Nephron (organoid): ENCODE measurements around the gene AQR.
"Not testable (repeated sequence)": the region's sequence is repeated elsewhere in the genome, so short reads cannot be mapped to it uniquely, and the experiment has no call there.

Source experiments
- H3K27ac Mint-ChIP-seq, 3 experiments: 2 replicates each; pipeline ENCODE4 v1.8.0; 2020; ENCODE audit warnings: mixed read lengths in 3 of 3, mild to moderate bottlenecking in 2 of 3, moderate library complexity in 1 of 3
- H3K27me3 Mint-ChIP-seq: 2 replicates; pipeline ENCODE4 v1.8.0; 2021; ENCODE audit warnings: low read depth, mild to moderate bottlenecking, moderate library complexity, mixed read lengths
- H3K36me3 Mint-ChIP-seq: 2 replicates; pipeline ENCODE4 v1.8.0; 2020; ENCODE audit warnings: low read depth, mixed read lengths
- H3K4me1 Mint-ChIP-seq: 2 replicates; pipeline ENCODE4 v1.8.0; 2020; ENCODE audit warnings: mixed read lengths
- H3K4me3 Mint-ChIP-seq, 3 experiments: 2 replicates each; pipeline ENCODE4 v1.8.0; 2020; ENCODE audit warnings: mild to moderate bottlenecking in 3 of 3, mixed read lengths in 3 of 3, moderate library complexity in 2 of 3
- H3K9me3 Mint-ChIP-seq: 2 replicates; pipeline ENCODE4 v1.8.0; 2020; ENCODE audit warnings: mixed read lengths
- TF ChIP-seq, protein P1 (sequence below), 3 experiments: fragments of 200-600 bp; sonication (generic); IDR thresholded peaks; one replicate each; pipeline ENCODE4 v1.5.0; 2021; ENCODE audit warnings: antibody characterized with exemption in 3 of 3; ENCODE audit not compliant: unreplicated experiment in 3 of 3

The AQR gene

DNA sequence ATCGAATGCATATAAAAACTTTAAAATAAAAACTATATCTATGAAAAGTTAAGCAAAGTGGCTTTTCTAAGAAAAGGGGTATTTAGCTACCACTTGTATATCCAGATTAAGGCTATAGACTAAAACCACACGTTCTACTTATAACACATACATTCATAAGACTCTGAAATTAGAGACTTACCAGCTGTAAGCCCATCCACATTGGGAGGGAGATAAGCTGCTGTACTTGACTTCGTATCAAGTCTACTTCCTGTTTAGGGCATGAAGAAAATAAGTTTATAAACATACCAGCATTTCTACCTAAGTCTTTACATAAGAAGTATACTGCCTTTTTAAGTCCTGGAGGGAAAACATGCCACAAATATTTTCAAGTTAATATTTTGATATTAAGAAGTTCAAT, 27.7 kb downstream of the AQR start:
- peaks cover 56% of the 10 kb centered on the region for H3K36me3 Mint-ChIP-seq
- H3K27me3 Mint-ChIP-seq = no peaks in the 10 kb centered on the region
- TF ChIP-seq, protein P1, sequence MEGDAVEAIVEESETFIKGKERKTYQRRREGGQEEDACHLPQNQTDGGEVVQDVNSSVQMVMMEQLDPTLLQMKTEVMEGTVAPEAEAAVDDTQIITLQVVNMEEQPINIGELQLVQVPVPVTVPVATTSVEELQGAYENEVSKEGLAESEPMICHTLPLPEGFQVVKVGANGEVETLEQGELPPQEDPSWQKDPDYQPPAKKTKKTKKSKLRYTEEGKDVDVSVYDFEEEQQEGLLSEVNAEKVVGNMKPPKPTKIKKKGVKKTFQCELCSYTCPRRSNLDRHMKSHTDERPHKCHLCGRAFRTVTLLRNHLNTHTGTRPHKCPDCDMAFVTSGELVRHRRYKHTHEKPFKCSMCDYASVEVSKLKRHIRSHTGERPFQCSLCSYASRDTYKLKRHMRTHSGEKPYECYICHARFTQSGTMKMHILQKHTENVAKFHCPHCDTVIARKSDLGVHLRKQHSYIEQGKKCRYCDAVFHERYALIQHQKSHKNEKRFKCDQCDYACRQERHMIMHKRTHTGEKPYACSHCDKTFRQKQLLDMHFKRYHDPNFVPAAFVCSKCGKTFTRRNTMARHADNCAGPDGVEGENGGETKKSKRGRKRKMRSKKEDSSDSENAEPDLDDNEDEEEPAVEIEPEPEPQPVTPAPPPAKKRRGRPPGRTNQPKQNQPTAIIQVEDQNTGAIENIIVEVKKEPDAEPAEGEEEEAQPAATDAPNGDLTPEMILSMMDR (IDR thresholded peaks at IDR 0.05; ENCODE audit: unreplicated experiment in 3 of 3) = no peak
- no peaks in the 10 kb centered on the region for H3K9me3 Mint-ChIP-seq
- H3K27ac Mint-ChIP-seq = peak overlapping the region; percentile 27 to 68 (median 55)
- no peak overlapping the region for H3K4me3 Mint-ChIP-seq
- H3K4me1 Mint-ChIP-seq = peaks cover 10% of the 10 kb centered on the region

- Mint-ChIP-seq H3K36me3 (peaks cover 60% of the 10 kb centered on the region), H3K27ac (no peak overlapping the region), H3K27me3 (no peaks in the 10 kb centered on the region), H3K9me3 (no peaks in the 10 kb centered on the region), H3K4me1 (peaks cover 10% of the 10 kb centered on the region), H3K4me3 (no peak overlapping the region)
- TF ChIP-seq, protein P1 (IDR thresholded peaks at IDR 0.05; ENCODE audit: unreplicated experiment in 3 of 3) = no peak
Measured at GRCh38 chr15:34941185-34941698, 28.3 kb downstream of the AQR start.

DNA sequence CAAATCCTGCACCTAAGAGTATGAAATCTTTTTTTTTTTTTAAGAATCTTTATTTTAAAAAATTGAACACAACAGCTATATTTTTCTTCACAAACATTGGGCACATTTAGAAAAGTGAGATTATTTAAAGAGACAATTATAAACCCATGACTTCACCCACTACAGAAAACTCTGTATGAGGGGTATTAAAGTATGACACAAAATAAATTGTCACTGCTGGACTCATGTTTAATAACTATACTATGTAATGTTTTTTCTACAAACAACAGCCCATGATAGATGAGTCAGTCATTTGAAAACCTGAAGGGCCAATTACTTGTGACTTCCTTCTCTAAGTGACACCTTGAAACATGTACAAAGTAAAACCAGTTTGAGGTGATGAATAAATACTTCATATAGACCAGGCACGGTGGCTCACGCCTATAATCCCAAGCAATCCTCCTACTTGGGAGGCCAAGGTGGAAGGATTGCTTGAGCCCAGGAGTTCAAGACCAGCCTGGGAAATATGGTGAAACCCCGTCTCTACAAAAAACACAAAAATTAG, 36.0 kb downstream of the AQR start:
- Mint-ChIP-seq H3K27ac (no peak overlapping the region), H3K27me3 (no peaks in the 10 kb centered on the region), H3K36me3 (peaks cover 70% of the 10 kb centered on the region), H3K9me3 (peaks cover 6% of the 10 kb centered on the region), H3K4me1 (no peaks in the 10 kb centered on the region), H3K4me3 (no peak overlapping the region)
- TF ChIP-seq, protein P1 (IDR thresholded peaks at IDR 0.05; ENCODE audit: unreplicated experiment in 3 of 3) = no peak

DNA sequence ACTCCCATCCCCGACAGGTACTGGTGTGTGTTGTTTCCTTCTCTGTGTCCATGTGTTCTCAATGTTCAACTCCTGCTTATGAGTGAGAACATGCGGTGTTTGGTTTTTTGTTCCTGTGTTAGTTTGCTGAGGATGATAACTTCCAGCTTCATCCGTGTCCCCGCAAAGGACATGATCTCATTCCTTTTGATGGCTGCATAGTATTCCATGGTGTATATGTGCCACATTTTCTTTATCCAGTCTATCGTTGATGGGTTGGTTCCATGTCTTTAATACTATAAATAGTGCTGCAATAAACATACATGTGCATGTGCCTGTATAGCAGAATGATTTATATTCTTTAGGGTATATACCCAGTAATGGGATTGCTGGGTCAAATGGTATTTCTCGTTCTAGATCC, 41.2 kb downstream of the AQR start:
- not testable (repeated sequence) for H3K4me1 Mint-ChIP-seq, H3K4me3 Mint-ChIP-seq, H3K27ac Mint-ChIP-seq, H3K27me3 Mint-ChIP-seq, H3K9me3 Mint-ChIP-seq
- H3K36me3 Mint-ChIP-seq = peaks cover 86% of the 10 kb centered on the region

DNA sequence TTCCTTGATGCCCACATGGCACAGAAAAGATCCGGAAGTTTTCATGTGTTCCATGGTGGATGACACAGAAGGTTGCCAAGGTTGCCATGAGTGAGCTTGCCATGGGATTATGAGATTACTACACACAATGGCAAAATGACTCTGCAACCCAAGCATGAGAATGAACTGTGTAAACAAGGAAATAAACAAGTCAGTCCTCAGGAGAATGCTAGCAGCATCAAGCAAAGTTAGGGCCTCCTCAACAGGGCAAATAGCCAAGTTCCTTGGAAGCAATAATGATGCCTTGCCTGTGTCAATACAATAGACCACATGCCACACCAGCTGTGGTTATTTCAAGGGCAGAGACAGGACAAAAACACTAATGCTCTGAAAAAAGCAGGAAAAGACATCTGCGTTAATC, 41.8 kb downstream of the AQR start:
- Mint-ChIP-seq H3K4me1 (no peaks in the 10 kb centered on the region), H3K36me3 (peaks cover 86% of the 10 kb centered on the region), H3K9me3 (peaks cover 6% of the 10 kb centered on the region), H3K4me3 (no peak overlapping the region), H3K27me3 (no peaks in the 10 kb centered on the region), H3K27ac (no peak overlapping the region)
- TF ChIP-seq, protein P1 (IDR thresholded peaks at IDR 0.05; ENCODE audit: unreplicated experiment in 3 of 3) = no peak

DNA sequence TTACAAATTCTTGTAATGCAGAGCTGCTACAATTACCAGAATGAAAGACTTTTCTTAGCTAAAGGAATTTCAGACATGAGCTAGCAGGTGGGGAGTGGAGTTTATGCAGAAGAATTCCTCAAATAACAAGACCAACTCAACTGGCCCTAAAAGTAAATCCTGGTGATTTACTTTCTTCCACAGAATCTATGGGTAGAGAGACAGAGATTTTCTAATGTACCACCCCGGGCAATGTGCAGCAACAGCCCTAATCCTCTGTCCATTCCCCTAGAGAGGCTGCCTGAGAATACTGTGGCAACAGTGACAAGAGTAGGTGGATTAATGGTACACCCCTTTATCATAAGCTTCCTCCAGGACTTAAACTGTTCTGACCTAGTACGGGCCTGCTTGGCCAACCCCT, 55.2 kb downstream of the AQR start:
- no peaks in the 10 kb centered on the region for H3K27me3 Mint-ChIP-seq
- peaks cover 17% of the 10 kb centered on the region for H3K4me1 Mint-ChIP-seq
- TF ChIP-seq, protein P1 (IDR thresholded peaks at IDR 0.05; ENCODE audit: unreplicated experiment in 3 of 3) = no peak
- H3K27ac Mint-ChIP-seq = peak overlapping the region; percentile 56 to 74 (median 68)
- H3K36me3 Mint-ChIP-seq = peaks cover 69% of the 10 kb centered on the region
- no peak overlapping the region for H3K4me3 Mint-ChIP-seq
- peaks cover 12% of the 10 kb centered on the region for H3K9me3 Mint-ChIP-seq
